Measurements from ENCODE around the gene MEGF8.
A peak's percentile ranks its signal among the peaks of the same experiment; 100 is the strongest.

Gene MEGF8

DNA sequence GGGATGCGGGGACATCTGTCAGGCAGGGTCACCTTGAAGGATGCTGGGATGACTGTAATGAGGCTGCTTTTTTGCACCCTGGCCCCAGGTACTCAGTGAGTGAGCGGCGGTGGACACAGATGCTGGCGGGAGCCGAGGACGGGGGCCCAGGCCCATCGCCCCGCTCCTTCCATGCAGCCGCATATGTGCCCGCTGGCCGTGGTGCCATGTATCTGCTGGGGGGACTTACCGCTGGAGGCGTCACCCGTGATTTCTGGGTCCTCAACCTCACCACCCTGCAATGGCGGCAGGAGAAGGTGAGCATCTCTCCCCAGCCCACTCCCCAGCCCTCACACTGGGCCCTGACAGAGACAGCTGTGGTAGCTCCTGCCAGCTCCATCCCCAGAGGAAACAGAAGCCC is 31.3 kb downstream of the MEGF8 start:
- no peak for DNase-seq (ENCODE audit: low spot score)

DNA sequence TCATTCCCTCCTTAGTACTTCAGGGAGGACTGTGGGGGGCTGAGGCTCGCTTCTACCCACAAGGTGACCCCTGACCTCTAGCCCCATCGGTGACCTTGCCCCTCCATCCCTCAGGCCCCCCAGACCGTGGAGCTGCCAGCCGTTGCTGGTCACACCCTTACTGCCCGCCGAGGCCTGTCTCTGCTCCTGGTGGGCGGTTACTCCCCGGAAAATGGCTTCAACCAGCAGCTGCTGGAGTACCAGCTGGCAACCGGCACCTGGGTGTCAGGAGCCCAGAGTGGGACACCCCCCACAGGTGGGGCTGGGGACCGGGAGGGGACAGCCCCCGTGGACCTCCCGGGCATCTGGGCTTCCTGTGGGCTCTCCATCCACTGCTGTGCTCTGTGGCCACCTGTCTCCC is 31.9 kb downstream of the MEGF8 start:
- DNase-seq (ENCODE audit: low spot score) = no peak

DNA sequence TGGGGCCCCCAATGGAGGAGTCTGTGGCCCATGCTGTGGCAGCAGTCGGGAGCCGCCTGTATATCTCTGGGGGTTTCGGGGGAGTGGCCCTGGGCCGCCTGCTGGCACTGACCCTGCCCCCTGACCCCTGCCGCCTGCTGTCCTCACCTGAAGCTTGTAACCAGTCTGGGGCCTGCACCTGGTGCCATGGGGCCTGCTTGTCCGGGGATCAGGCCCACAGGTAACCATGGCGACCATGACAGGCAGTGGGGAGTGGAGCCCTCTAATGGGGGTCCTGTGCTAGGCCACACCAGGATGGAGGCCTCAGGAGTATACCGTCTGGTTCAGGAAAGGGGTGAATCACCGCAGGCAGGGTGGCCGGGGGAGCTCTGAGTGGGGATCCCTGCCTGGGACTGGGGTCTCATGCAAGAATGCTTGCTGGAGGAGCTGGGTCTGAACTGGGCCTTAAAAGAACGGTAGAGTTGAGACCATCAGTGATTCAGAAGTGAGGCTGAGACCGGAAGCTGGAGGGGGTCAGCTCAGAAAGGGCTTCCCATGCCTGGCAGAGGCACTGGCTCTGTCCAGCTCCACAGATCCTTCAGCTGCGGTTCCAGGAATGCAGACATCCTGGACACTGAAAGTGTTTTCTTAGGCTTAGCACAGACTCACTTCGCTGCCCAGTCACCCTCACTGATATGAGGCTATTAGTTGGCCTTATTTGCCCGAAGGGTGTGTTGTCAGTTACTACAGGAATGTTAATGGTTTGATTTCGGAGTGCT is 35.5 kb downstream of the MEGF8 start:
- no peak for DNase-seq (ENCODE audit: low spot score)

DNA sequence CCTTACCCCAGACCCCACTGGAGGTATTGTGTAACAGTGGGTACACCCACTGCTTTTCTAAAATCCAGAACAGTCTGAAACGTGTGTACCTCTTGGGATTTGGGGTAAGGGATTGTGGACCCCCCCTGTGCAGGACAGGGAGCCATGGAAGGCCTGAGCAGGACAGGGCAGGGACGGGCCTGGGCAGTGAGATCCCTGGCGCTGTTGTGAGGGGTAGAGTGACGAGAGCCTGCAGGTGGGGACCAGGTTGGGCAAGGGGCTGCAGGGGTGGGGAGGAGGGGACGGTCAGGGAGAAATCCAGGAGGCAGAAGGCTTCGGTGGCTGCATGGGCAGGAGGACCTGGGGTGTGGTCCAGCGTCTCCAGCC is 36.1 kb downstream of the MEGF8 start:
- DNase-seq (ENCODE audit: low spot score) = no peak

DNA sequence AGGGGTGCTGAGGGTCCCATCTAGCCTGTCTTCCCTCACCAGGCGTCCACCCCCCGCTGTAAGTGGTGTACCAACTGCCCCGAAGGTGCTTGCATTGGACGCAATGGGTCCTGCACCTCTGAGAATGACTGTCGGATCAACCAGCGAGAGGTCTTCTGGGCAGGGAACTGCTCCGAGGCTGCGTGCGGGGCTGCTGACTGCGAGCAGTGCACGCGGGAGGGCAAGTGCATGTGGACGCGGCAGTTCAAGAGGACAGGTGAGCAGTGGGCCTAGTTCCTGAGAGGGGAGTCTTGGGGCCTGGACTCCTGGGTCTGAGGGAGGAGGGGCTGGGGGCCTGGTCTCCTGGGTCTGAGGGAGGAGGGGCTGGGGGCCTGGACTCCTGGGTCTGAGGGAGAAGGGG is 36.9 kb downstream of the MEGF8 start:
- DNase-seq (ENCODE audit: low spot score) = no peak

DNA sequence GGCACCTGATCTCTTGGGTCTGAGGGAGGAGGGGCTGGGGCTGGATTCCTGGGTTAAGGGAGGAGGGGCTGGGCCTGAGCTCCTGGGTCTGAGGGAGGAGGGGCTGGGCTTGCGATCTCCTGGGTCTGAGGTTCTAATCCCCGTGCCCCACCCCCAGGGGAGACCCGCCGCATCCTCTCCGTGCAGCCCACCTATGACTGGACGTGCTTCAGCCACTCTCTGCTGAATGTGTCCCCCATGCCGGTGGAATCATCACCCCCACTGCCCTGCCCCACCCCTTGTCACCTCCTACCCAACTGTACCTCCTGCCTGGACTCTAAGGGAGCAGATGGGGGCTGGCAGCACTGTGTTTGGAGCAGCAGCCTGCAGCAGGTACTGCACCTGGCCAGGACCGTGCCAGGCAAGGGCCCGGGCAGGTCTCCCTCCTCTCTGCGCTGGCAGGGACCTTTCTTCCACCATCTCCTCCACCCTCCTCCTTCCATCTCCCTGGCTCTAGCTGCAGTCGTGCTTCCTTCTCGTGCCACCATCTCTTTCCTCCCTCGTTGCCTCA is 37.5 kb downstream of the MEGF8 start:
- no peak for DNase-seq (ENCODE audit: low spot score)

DNA sequence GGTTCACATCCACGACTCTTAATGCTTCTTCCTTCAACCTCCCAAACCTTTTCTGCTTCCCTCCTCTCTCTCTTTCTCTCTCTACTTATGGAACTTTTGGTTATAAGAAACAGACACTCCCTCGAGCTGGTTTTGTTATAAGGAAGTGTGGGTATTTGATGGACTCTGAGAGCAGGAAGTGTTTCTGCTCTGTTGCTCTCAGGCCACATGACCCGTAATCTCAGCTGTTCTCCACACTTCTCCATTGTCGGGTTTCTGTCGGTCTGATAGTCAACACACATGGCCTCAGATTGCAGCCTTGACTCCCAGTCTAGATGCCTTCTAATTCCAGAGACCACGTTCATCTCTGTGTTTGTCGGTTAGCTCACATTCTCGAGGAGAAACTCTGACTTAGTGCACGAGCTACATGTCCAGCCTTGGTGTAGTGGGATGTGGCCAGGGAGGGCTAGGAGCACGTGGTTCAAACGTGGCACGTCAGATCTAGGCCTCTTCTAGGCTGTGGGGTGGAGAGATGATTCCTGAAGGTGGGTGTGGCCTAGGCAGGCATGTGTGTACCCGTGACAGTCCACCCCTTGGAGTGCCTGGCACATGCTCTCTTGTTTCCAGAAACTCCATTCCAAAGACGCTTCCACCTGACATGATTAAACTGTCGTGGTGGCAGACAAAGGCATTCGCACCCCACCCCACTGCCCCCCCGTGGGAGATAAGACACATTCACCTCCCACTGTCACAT is 38.3 kb downstream of the MEGF8 start:
- no peak for DNase-seq (ENCODE audit: low spot score)

DNA sequence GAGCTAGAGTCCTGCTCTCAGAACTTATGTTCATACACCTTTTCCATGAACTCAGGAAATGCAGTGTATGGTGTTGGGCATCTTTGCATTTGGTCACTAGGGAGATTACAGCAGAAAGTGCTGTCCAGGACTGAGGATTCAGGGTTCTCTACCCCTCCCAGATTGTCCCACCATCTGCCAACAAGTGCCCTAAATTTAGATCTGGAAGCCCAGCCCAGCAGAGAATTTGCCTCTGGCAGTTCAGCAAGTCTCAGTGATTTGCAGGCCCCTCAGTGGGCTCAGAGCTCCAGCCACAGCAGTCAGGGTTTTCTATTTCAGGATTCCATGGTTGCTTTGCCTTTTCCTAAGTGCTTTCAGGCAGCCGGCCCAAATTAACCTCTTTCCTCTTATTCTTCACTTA is 41.2 kb downstream of the MEGF8 start:
- no peak for DNase-seq (ENCODE audit: low spot score)

DNA sequence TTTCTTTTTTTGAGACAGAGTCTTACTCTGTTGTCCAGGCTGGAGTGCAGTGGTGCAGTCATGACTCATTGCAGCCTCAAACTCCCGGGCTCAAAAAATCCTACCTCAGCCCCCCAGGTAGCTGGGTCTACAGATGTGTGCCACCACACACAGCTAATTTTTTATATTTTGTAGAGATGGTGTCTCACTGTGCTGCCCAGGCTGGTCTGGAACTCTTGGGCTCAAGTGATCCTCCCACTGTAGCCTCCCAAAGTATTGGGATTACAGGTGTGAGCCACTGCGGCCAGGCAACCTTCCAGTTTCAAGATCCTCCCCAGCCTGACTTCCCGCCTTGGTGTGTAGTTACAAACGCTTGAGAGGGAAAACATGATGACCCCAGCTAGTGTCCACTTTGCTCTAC is 42.5 kb downstream of the MEGF8 start:
- no peak for DNase-seq (ENCODE audit: low spot score)

DNA sequence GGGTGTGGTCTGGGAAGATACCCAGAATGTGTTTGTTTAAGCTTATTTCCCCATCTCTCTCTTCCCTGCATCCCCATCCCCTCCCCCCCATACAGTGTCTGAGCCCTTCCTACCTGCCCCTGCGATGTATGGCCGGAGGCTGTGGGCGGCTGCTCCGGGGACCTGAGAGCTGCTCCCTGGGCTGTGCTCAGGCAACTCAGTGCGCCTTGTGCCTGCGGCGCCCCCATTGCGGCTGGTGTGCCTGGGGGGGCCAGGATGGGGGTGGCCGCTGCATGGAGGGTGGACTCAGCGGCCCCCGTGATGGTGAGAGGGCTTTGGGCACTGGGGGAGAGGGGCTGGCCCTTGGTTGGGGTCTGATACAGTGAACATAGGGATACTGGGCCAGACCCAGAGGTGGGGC is 42.9 kb downstream of the MEGF8 start:
- DNase-seq (ENCODE audit: low spot score) = no peak

DNA sequence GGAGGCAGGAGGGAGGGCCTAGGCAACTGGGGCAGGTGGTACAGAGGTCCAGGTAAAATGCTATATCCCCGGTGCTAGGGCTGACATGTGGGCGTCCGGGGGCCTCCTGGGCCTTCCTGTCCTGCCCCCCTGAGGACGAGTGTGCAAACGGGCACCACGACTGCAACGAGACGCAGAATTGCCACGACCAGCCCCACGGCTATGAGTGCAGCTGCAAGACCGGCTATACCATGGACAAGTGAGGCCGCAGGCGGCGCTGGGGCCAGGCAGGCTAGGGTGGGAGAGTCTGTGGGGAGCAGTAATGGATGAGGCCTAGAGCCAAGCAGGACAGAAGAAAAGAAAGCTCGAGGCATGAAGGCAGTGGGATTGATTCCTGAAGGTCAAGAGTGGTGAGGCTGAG is 43.3 kb downstream of the MEGF8 start:
- DNase-seq (ENCODE audit: low spot score) = no peak

DNA sequence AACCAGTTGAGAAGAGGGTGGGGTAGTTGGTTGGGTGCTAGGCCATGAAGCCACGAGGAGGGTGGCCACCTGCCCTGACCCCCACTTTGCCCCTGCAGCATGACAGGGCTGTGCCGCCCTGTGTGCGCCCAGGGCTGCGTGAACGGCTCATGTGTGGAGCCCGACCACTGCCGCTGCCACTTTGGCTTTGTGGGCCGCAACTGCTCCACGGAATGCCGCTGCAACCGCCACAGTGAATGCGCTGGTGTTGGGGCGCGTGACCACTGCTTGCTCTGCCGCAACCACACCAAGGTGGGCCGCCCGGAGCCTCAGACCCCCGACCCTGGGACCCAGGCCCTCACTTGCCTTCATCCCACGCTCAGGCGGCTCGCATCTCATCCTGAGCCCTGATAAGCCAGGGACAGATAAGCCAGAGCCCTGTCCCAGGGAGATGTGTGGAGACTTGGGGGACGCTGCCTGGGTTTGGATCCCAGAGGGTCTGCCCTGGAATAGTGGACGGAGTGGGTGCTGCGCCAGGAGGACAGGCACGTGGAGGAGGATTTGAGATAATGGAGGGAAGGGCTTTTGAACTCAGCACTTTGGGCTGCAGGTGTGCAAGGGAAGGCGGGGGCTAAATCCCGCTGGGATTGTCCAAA is 44.1 kb downstream of the MEGF8 start:
- DNase-seq (ENCODE audit: low spot score) = no peak

DNA sequence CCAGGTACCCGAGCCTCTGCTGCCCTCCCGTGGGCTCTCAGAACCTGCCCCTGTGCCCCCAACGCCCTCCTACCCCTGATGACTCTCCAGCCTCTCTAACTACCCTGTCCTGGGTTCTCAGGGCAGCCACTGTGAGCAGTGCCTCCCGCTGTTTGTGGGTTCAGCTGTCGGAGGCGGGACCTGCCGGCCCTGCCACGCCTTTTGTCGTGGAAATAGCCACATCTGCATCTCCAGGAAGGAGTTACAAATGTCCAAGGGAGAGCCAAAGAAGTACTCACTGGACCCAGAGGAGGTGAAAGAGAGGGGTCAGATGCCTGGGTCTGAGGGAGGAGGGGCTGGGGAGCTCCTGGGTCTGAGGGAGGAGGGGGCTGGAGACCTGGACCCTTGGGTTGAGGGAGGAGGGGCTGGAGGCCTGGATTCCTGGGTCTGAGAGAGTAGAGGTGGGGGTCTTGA is 44.7 kb downstream of the MEGF8 start:
- no peak for DNase-seq (ENCODE audit: low spot score)

DNA sequence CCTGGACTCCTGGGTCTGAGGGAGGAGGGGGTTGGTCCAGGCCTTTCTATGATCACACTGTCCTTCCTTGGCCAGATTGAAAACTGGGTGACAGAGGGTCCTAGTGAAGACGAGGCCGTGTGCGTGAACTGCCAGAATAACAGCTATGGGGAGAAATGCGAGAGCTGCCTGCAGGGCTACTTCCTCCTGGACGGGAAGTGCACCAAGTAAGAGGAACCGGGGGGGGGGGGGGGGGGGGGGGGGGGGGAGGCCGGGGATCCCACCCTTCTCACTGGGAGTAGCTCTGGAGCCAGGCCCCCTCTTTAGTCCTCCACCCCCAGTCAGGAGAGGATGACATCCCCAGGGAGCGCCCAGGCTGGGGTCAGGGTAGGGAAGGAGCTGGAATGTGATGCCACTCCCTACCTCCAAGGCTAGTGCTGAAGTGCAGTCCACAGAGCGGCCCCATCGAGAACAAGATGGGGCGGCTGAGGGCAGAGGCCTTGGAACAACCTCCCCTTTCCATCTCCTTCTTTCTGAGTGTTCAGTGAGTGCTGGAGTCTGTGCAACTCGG is 45.3 kb downstream of the MEGF8 start:
- DNase-seq (ENCODE audit: low spot score) = no peak

DNA sequence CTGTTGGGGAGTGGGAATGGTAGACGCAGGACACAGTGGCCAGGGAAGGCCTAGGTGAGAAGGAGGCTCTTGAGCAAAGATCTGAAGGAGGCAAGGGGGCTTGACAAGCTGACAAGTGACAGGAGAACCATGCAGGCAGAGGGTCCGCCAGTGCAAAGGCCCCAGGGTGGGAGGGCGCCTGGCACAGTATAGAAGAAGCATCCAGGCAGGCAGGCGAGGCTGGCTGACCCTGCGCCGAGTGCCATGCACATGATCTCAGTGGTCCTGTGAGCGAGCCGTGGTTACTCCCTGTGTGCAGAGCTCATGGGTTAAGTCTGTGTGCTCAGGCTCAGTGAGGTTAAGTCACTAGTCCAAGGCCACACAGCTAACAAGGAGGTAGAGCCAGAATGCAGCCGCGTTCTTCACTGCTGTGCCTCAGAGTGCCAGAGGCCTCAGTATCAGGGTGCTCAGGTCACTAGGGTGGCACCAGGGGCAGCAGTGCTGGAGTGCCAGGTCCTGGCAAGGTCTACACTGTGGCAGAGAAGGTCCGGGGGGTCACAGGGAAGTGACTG is 49.5 kb downstream of the MEGF8 start:
- no peak for DNase-seq (ENCODE audit: low spot score)

DNA sequence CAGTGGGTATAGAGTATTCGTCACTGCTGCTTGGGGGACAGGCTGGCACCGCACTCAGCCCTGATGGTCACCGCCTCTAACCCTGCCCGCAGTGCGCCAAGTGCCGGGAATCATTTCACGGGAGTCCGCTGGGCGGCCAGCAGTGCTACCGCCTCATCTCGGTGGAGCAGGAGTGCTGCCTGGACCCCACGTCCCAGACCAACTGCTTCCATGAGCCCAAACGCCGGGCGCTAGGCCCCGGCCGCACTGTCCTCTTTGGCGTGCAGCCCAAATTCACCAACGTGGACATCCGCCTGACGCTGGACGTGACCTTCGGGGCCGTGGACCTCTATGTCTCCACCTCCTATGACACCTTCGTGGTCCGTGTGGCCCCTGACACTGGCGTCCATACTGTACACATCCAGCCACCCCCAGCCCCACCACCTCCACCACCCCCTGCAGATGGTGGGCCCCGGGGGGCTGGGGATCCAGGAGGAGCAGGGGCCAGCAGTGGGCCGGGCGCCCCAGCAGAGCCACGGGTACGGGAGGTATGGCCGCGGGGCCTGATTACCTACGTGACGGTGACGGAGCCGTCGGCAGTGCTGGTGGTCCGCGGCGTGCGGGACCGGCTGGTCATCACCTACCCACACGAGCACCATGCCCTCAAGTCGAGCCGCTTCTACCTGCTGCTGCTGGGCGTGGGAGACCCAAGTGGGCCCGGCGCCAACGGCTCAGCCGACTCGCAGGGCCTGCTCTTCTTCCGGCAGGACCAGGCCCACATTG is 50.2 kb downstream of the MEGF8 start:
- DNase-seq (ENCODE audit: low spot score) = no peak

DNA sequence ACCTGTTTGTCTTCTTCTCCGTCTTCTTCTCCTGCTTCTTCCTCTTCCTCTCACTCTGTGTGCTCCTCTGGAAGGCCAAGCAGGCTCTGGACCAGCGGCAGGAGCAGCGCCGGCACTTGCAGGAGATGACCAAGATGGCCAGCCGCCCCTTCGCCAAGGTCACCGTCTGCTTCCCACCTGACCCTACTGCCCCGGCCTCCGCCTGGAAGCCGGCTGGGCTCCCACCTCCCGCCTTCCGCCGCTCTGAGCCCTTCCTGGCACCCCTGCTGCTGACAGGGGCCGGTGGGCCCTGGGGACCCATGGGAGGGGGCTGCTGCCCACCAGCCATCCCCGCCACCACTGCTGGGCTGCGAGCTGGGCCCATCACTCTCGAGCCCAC is 50.7 kb downstream of the MEGF8 start:
- DNase-seq (ENCODE audit: low spot score) = no peak

DNA sequence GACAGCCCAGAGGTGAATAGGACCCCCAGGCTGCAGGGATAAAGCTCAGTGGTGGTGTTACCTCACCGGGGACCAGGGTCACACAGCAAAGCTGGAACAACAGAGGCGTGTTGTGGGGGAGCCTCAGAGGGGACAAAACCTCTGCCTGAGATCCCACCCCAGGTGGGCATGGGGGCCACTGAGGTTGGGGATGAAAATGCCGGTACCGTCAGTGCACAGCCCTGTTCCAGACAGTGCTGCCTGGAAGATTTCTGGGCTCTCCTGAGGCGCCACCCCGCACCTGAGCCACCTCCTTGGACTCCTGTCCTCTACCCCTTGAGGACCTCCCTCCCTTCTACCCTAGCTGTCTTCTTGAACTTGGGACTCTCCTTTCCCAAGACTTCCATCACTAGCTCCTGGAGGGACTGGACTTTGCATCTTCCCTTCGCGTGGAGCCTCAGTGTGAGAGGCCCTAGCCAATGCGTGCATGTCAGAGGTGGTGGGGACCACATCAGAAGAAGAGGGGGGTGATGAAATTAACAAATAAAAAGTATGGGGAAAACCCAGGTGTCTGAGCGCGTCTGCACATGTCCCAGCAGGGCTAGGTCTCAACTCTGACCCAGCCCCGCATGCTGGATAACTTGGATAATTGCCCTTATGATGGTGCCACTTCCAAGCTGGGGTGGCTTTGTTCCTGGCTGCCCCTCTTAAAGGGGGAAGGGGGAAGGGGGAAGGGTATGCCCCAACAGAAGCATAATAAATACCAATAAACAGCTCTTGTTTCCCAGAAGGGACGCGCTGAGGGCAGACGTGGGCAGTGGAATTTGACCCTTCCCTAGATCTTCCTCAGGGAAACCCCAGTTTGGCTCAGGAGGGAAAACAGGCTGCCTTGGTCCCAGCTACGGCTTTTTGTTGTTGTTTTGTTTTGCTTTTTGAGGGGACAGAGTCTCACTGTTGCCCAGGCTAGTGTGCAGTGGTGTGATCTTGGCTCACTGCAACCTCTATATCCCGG is 53.1 kb downstream of the MEGF8 start:
- no peak for DNase-seq (ENCODE audit: low spot score)

DNA sequence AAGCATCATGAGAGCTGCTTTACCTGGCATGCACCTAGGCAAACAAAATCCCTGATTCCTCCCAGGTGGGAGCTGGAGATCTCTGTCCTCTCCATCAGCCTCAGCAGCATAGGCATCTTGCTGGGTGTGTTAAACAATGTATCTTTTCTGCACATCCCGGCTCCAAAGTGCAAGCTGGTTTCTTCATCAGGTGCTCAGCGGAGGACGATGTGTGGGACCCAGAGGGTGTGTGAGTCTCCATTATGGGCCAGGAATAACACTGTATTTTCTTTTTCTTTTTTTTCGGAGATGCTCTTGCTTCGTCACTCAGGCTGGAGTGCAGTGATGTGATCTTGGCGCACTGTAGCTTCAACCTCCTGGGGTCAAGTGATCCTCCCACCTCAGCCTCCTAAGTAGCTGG is 54.7 kb downstream of the MEGF8 start:
- no peak for DNase-seq (ENCODE audit: low spot score)

DNA sequence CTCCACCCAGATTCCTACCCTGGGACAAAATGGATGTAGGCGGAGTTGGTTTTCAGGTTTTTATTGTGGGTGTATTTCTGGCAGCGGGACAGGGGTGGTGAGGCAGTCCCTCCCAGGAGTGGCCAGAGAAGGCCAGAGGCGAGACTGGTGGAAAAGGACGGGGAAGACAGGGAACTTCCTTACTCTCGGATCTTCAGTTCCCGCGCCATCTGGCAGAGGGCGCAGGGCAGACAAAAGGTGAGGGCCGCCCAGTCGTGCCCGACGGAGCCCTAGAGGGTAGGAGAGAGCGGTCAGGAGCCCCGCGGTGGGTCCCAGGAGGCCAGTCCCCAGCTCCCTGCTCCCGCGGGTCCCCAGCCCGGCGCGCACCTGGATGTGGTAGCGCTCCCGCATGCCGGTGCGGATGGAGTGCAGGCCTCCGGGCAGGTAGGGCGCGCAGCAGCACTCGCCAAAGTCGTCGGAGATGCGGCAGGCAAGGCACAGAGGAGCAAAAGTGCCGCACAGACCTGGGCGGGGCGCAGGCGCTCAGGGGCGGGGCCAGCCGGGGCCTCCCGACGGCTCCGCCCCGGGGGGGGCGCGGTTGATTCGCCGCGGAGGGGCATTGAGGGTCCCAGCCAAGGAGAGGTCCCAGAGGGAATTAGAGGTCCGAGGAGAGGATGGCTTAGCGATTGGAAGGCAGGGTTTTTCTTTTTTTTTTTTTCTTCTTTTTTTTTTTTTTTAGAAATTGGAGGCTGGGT is 61.7 kb downstream of the MEGF8 start:
- peak; percentile 91 for DNase-seq (ENCODE audit: low spot score)

Measured in LoVo (cell line).